HG03060 (cell line): ENCODE measurements around the gene NHLRC2.
"Not testable (repeated sequence)": the region's sequence is repeated elsewhere in the genome, so short reads cannot be mapped to it uniquely, and the experiment has no call there.

Experiments used
- ATAC-seq: cut with Tn5 transposase; IDR thresholded peaks from one replicate; pipeline ENCODE4 v1.9.1; 2021; ENCODE audit warnings: low read depth, moderate number of reproducible peaks; ENCODE audit not compliant: unreplicated experiment

The NHLRC2 gene, protein sequence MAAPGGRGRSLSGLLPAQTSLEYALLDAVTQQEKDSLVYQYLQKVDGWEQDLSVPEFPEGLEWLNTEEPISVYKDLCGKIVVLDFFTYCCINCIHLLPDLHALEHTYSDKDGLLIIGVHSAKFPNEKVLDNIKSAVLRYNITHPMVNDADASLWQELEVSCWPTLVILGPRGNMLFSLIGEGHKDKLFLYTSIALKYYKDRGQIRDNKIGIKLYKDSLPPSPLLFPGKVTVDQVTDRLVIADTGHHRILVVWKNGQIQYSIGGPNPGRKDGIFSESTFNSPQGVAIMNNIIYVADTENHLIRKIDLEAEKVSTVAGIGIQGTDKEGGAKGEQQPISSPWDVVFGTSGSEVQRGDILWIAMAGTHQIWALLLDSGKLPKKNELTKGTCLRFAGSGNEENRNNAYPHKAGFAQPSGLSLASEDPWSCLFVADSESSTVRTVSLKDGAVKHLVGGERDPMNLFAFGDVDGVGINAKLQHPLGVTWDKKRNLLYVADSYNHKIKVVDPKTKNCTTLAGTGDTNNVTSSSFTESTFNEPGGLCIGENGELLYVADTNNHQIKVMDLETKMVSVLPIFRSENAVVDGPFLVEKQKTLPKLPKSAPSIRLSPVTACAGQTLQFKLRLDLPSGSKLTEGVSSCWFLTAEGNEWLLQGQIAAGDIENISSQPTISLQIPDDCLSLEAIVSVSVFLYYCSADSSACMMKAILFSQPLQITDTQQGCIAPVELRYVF

DNA sequence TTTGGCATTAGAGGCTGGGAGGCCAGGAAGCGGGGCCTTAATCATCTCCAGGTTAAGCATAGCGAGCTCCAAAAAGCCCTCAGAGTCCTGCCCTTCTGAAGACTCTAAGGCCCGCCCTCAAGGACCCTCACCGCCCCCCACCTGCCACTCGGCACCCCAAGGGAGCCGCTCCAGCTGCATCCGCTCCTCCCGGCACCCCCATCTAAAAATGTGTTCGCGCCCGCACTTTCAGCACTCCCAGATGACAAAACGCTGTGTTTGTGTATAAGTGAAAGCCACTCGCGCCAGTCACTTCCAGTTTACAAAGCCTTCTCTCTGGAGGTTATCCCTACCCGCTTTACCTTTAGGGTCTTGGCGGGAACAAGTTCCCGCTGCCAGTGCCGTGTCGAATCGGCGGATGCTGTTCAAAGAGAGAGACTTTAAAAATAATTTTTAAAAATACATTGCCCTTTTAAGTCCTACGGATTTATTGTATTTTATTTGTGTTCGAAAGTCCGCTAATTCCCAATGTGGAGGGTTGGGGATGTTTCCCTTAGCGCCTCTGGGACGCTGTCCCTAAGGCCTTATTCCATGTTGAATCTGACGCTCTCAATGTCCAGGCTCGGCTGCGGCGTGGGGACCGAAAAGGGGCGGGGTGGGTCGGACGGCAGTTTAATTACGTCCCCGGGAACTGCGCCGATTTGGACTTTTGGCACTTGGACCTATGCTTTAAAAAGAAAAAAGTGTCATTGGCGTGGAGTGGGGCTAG, at the start of gene NHLRC2, which contains the start of gene DCLRE1A:
Gene NHLRC2 (plus strand): TSS at position 649 of the 748 bp plus-strand sequence. CDS start 212 bp downstream, outside the sequence.
Gene DCLRE1A (minus strand): TSS at position 70 of the 748 bp plus-strand sequence. CDS start 900 bp downstream, outside the sequence.
- no peak for ATAC-seq

DNA sequence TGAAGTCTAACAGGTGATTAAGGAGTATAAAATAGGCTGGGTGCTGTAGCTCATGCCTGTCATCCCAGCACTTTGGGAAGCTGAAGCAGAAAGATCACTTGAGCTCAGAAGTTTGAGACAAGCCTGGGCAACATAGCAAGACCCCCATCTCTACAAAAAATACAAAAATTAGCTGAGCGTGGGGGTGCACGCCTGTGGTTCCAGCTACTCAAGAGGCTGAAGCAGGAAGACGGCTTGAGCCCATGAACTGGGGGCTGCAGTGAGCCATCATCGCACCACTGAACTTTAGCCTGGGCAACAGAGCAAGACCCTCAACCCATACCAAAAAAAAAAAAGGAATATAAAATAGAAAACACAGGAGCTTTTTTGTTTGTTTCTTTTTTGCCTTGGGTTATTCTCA, 48.0 kb upstream of the NHLRC2 start:
- no peak for ATAC-seq

DNA sequence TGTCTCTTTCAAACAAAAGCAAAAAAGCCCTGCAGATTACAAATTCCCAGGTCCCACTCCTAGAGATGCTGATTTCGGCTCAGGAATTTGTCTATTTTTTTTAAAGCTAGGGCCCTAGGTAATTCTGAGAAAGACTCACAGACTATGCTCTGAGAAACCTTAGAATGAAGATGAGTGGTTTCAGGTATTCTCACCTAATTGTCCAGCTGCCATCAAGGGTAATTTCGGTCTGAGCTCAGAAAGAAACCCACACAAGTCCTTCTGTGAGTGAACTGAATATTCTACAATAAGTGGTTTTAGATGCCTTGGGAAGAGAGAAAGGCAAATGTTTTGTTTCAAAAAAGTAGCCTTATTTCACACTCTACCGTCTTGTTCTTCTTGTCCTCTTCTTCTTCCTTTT, 46.3 kb upstream of the NHLRC2 start:
- no peak for ATAC-seq

DNA sequence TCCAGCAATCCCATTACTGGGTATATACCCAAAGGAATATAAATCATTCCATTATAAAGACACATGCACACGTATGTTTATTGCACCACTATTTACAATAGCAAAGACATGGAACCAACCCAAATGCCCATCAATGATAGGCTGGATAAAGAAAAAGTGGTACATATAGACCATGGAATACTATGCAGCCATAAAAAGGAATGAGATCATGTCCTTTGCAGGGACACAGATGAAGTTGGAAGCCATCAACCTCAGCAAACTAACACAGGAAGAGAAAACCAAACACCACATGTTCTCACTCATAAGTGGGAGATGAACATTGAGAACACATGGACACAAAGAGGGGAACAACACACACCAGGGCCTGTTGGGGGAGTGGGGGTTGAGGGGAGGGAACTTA, 39.8 kb upstream of the NHLRC2 start:
- not testable (repeated sequence) for ATAC-seq

DNA sequence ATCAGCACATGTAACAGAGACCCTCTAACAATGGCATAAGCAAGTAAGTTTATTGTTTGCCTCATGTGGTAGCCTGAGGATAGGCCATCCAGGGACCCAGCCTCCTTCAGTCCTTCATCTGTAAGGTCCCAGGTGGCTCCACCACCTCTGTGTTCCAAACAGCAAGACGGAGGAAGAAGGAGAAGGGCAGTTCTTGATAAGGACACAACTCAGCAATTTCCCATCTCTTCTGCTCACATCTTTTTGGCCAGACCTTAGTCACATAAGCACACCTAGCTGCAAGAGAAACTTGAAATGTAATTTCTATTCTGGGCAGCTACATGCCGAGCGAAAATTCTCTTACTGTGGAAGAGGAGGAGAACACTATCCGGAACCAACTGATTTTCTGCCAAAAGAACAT, 34.5 kb upstream of the NHLRC2 start:
- no peak for ATAC-seq

DNA sequence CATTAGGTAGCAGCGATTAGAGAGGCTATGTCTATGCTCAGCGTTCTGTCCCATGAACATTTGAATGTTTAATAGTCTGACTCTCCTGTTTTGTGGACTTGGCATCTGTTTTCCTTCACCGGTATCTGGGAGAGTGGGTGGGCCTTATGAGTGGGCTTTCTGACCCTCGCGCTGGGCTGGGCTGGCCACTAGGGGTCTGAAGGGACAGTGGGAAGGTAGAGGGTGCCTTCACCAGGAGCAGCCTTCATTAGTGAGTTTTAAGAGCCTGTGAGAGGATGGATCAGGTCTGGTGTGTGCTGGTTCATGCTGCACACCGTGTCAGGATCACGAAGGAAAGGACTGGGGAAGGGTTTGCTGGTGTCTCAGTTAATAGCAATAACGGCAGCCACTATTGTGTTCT, 34.0 kb upstream of the NHLRC2 start:
- ATAC-seq, result no peak

DNA sequence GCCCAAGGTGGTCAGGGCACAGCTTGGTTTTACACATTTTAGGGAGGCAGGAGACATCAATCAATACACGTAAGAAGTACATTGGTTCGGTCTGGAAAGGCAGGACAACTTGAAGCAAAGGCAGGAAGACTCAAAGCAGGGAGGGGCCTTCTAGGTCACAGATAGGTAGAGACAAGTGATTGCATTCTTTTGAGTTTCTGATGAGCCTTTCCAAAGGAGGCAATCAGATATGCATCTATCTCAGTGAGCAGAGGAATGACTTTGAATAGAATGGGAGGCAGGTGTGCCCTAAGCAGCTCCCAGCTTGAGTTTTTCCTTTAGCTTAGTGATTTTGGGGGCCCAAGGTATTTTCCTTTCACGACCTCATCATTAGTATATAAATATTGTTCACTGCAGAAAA, 33.2 kb upstream of the NHLRC2 start:
- ATAC-seq, result not testable (repeated sequence)

DNA sequence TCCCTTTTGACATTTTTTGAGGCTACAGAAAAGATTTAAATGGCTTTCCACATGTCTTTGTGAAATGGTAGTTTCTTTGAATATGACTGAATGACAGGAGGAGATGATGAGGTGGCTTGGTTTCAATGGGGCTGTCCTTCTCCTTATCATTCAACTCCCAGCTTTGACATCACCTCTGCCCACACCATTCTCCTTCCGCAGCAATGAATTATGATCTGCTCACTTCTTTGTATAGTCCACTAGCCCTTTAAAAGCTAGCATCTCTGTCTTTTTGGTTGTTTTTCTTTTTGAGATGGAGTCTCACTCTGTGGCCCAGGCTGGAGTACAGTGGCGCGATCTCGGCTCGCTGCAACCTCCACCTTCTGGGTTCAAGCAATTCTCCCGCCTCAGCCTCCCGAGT, 32.3 kb upstream of the NHLRC2 start:
- ATAC-seq, result no peak

DNA sequence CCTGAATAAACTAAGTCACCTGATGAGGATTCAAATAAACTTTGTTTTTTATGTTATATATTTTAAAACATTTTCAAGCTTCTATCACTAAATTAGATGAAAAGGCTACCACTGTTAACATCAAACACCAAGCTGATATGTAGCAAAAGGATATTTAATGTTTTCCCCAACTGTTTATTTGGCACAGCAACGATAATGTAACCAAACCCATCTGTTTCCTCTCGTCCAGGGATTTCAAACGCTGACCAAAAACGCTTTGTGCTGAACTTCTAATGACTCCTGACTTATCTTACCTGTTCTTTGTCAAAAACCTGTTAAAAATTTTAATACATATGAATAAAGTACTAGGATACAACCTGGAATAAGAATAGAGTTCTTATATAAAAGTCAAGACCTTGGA, 31.1 kb upstream of the NHLRC2 start:
- ATAC-seq, result no peak

DNA sequence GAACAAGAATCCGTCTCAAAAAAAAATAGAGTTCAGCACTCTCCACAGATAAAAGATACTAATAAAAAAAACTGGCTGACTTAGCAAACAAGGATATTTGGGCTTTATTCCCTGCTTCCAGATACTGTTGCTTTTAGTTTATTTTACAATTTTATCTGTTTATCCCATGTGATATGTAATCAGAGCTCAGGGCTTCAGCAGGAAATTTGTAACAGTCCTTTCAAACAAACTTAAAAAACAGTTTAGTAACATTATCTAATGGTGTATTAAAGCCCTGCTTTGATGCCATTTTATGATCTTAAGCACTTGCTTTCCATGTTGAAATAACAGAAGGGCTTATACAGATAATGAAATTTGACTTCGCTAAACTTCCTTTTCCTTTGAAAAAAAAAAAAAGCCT, 28.7 kb upstream of the NHLRC2 start:
- ATAC-seq, result no peak

DNA sequence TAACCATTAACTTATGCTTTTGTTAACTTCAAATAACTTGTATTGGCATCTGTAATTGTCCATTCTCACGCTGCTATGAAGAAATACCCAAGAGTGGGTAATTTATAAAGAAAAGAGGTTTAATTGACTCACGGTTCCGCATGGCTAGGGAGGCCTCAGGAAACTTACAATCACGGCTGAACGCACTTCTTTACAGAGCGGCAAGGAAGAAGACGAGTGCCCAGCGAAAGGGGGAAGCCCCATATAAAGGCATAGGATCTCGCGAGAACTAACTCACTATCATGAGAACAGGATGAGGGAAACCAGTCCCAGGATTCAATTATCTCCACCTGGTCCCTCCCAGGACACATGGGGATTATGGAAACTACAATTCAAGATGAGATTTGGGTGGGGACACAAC, 25.9 kb upstream of the NHLRC2 start:
- ATAC-seq, result not testable (repeated sequence)

DNA sequence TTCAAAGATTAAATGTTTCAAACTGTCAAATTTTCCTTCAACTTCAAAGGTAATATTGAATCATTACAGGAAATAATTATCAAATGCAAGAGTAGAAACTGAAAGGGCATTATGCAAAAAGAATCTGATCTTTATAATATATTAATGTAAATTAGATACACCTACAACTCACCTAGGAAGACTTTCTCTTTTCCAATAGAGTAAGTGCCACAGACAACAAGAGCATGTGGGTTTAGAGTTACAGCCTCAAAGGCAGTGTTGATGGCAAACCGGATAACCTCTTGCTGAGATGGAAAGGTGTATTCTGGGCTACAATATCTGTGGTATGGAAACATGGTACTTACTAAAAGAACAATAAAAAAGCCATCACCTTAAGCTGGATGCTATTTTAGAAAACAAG, 12.3 kb upstream of the NHLRC2 start:
- no peak for ATAC-seq

DNA sequence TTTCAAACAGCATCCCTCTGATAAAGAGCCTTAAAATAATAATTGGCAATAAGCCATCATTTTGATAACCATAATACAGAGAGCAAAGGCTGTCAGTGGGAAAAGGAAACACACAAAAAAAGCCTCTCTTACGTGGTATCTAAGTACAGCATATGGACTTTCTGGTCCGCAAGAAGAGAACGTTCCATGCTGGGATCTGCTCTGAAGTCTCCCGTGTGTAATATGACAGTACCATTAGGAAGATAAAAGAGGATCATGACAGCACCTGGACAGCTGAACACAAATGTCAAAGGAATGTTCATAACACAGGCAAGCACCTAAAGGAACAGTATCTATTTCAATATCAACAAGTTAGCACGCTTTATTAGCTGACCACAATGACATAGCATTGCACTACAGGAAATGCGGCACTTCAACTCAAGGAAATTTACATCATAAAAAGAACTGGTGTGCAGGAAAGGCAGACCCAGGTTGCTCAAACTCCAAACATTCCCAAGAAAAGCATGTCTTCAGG, 10.4 kb upstream of the NHLRC2 start:
- no peak for ATAC-seq

DNA sequence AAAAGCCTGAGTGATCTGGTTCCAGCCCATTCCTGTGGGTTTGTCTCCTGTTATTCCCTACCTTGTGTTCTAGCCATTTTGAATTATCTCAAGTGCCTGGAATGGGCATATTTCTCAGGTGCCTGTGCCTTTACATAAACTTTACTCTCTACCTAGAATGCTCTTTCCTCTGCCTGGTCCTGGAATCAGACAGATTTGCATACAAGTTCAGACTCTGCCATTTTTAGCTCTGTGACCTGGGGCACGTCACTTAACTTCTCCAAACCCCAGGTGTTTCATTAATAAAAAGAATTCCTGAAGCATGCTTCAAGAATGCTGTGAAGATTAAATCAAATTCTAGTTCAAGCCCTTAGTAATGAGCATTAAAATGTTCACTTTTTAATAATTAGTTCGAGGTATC, 8.4 kb upstream of the NHLRC2 start:
- no peak for ATAC-seq

DNA sequence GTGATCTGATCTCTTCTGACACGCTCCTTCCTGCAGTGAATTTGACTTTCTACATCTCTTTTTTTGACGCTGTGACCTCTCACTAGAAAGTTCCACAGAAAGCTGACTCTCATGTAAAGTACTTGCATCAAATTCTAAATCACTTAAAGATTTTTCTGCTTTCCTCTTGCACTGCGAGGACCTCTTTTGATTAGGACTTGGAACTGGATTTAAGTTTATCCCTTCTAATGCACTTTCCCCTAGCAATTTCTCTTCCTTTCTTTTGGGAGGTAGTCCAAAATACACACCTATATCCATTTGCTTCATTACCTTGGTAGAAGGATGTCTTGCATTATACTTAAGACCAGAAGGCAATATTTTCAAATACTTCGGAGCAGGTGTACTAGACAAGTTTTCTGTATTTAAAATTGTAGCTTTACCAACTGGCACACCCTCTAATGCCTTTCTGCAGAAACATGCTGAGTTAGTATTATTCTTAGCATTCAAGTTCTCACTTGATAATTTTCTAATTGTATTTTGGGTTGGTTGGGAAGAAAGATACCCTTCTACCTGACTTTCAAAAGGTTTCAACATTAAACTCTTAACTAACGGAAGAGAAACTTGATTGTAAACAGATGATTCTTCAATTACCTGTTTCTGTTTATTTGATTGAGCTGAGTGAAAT, 5.2 kb upstream of the NHLRC2 start:
- ATAC-seq, result no peak

DNA sequence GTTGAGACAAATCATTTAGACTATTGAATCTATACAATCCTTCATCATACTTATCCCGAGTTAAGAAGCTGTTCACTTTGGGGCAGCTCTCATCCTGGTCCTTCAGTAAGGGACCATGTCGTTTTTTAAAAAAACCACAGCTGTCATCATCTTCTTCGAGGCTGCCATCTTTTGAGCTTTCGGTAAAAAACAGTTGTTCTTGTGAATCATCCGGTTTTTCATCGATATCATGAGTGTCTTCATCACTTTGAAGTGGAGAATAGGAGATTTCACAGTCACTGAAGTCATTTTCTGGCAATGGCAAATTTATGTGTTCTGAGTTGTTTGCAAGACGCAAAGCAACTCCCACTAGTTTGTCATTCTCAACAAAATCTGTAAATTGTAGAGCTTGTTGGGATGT, 4.5 kb upstream of the NHLRC2 start:
- no peak for ATAC-seq

DNA sequence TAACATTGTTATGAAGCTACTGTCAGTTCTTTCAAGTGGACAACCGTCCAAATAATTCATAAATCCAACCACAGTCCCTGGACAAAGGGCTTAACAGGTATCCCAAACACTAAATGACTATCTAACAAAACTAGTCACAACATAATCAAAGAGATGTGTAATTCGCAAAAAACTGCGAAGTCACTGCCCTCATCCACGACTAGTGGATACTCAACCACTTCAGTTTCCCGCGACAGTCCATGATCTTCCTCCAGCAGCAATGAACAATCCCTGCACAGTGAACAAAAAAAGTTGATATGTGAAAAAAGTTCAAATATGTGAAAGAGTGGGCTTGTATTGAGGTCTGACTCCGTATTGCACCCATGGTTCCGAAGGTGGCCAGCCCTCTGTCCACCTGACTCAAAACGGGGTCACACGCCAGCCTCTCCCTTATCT, 866 bp upstream of the NHLRC2 start:
- no peak for ATAC-seq

DNA sequence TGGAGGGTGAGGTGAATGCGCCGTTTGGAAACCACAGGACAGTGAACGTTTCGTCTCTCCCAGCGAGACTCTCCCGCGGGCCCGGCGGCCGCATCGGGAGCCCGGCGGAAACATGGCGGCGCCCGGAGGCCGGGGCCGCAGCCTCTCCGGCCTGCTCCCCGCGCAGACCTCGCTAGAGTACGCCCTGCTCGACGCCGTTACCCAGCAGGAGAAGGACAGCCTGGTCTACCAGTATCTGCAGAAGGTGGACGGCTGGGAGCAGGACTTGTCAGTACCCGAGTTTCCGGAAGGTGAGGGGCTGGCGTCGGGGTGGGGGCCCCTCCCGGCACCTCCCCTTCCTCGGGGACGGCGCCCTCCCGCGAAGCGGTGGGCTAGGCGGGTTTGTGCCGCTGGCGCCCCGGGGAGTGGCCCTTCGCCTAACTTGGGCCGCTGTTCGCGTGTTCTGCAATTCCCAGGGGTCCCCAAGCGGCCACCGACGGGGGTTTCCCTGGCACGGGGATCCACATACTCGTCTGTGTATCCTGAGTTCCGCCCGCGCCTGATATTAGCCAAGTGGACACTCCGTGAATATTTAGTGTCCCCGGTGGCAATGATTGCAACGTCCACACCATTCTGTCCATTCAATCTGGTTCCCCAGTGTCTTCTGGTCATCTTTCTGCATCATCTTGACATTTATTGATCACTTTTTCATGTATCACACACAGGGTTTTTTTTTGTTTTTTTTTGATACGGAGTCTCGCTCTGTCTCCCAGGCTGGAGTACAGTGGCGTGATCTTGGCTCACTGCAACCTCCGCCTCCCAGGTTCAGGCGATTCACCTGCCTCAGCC, 514 bp downstream of the NHLRC2 start:
- no peak for ATAC-seq

DNA sequence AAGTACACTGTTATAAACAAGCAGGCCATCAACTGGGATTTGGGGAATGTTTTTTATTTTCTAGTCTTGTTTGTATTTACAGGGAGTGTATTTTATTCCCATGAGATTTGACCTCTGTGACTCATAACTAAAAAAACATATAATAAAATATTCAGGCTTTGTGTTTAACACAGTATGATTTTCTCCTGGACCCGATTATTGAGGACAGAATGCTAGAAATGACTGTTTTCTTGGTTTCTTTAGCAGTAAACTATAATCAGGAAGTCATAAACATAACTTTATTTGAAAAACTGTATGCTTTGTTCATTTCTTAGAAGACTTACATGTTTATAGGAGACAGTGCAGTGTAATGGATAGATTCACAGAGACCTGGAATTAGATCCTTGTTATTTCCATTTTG, 2.1 kb downstream of the NHLRC2 start:
- no peak for ATAC-seq
